GM12865 (cell line): Measurements from ENCODE around the gene ZCCHC24.

Experiments used
- DNase-seq: peaks from one replicate; pipeline ENCODE4 v3.0.0; 2010; ENCODE audit warnings: low read depth
- H3K4me3 ChIP-seq: 2 replicates; pipeline ENCODE4 v1.5.1; 2011; ENCODE audit warnings: mild to moderate bottlenecking, low read depth, low read length, control low read depth
- TF ChIP-seq, protein P1 (sequence below): IDR thresholded peaks from 2 replicates; pipeline ENCODE4 v1.5.1; 2011; ENCODE audit warnings: low read length, control low read depth, low read depth, inconsistent platforms; ENCODE audit not compliant: insufficient read depth; ENCODE audit errors: missing control alignments

The ZCCHC24 gene

DNA sequence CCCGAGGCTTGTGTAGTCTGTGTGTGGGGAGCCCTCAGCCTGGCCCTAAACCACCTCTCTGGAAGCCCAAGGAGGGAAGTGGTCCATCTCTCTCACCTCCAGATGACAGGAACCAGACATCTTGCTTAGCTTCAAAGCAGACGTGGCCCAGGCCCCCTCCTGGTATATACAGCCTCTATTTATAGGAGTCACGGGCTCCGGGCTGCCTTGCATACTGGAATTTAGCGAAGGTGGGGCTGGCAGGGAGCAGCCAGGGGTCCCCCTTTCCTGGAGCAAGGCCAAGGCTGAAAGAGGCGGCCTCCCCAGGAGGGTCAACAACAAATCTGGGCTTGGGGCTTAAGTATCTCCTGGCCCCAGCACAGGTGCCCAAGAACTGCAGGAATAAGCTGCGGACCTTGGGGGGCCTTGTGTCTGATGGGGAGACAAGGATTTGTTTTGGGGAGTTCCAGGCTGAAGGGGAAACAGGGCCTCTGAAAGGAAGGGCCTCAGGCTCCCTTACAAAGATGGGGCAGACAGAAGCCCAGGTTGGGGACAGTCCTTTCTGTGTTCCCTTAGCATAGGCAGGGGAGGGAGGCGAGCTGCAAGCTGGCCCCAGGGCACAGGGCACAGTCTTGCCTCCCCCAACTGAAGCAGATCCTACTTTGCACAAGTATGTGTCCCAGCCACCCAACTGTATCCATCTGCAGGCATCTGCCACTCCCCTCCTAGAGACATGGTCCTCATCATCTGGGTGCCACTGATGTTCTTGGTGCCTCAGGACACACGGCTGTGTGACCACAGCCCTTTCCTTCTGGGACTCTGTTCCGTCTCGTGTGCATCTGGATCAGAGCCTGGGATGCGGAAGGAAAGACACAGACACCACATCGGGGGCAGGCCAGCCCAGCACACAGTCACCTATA lies 11.9 kb downstream of the ZCCHC24 start:
- H3K4me3 ChIP-seq, result no peak overlapping the region
- DNase-seq, result no peak
- TF ChIP-seq, protein P1, sequence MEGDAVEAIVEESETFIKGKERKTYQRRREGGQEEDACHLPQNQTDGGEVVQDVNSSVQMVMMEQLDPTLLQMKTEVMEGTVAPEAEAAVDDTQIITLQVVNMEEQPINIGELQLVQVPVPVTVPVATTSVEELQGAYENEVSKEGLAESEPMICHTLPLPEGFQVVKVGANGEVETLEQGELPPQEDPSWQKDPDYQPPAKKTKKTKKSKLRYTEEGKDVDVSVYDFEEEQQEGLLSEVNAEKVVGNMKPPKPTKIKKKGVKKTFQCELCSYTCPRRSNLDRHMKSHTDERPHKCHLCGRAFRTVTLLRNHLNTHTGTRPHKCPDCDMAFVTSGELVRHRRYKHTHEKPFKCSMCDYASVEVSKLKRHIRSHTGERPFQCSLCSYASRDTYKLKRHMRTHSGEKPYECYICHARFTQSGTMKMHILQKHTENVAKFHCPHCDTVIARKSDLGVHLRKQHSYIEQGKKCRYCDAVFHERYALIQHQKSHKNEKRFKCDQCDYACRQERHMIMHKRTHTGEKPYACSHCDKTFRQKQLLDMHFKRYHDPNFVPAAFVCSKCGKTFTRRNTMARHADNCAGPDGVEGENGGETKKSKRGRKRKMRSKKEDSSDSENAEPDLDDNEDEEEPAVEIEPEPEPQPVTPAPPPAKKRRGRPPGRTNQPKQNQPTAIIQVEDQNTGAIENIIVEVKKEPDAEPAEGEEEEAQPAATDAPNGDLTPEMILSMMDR, result no peak

GRCh38 chr10:79431891-79432831 lies 13.3 kb downstream of the ZCCHC24 start:
- no peak for DNase-seq
- TF ChIP-seq, protein P1, result no peak
- H3K4me3 ChIP-seq, result no peak overlapping the region

GRCh38 chr10:79431428-79431827 lies 14.0 kb downstream of the ZCCHC24 start:
- TF ChIP-seq, protein P1, result no peak
- DNase-seq, result no peak
- no peak overlapping the region for H3K4me3 ChIP-seq

- TF ChIP-seq, protein P1, result no peak
- no peak overlapping the region for H3K4me3 ChIP-seq
- DNase-seq, result no peak
Measured at GRCh38 chr10:79430936-79431335, 14.5 kb downstream of the ZCCHC24 start.

DNA sequence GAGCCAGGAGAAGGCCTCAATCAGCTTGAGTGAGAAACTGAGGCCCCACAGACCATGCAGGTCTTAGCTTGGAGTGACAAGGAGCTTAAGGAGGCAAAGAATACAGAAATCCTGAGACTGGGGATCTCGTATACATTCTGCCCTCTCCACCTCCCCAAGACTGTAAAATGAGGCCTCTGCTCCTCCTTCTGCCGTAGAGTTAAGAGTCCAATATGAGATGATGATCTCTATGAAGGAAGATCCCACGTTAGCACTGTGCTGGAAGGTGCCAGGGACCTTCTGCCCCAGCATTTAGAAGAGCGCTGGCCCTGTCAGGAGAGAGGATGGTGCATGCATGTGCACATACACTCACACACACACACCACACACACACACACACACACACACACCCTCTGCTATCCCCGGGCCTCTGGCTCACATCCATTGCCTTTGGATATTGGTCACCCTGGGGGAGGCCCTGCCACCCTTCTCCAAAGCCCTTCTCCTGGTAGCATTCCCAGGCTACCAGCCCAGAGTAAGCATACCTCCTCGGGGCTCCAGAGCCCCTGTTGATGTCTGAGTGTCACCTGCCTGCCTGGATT lies 15.0 kb downstream of the ZCCHC24 start:
- no peak for DNase-seq
- no peak overlapping the region for H3K4me3 ChIP-seq
- TF ChIP-seq, protein P1, result no peak

- H3K4me3 ChIP-seq, result no peak overlapping the region
- TF ChIP-seq, protein P1, result no peak
- DNase-seq, result no peak
Measured at GRCh38 chr10:79429751-79430150, 15.7 kb downstream of the ZCCHC24 start.
